ENCODE data around the gene USP38.
"Not testable (repeated sequence)": the region's sequence is repeated elsewhere in the genome, so short reads cannot be mapped to it uniquely, and the experiment has no call there.

Gene USP38, protein sequence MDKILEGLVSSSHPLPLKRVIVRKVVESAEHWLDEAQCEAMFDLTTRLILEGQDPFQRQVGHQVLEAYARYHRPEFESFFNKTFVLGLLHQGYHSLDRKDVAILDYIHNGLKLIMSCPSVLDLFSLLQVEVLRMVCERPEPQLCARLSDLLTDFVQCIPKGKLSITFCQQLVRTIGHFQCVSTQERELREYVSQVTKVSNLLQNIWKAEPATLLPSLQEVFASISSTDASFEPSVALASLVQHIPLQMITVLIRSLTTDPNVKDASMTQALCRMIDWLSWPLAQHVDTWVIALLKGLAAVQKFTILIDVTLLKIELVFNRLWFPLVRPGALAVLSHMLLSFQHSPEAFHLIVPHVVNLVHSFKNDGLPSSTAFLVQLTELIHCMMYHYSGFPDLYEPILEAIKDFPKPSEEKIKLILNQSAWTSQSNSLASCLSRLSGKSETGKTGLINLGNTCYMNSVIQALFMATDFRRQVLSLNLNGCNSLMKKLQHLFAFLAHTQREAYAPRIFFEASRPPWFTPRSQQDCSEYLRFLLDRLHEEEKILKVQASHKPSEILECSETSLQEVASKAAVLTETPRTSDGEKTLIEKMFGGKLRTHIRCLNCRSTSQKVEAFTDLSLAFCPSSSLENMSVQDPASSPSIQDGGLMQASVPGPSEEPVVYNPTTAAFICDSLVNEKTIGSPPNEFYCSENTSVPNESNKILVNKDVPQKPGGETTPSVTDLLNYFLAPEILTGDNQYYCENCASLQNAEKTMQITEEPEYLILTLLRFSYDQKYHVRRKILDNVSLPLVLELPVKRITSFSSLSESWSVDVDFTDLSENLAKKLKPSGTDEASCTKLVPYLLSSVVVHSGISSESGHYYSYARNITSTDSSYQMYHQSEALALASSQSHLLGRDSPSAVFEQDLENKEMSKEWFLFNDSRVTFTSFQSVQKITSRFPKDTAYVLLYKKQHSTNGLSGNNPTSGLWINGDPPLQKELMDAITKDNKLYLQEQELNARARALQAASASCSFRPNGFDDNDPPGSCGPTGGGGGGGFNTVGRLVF

DNA sequence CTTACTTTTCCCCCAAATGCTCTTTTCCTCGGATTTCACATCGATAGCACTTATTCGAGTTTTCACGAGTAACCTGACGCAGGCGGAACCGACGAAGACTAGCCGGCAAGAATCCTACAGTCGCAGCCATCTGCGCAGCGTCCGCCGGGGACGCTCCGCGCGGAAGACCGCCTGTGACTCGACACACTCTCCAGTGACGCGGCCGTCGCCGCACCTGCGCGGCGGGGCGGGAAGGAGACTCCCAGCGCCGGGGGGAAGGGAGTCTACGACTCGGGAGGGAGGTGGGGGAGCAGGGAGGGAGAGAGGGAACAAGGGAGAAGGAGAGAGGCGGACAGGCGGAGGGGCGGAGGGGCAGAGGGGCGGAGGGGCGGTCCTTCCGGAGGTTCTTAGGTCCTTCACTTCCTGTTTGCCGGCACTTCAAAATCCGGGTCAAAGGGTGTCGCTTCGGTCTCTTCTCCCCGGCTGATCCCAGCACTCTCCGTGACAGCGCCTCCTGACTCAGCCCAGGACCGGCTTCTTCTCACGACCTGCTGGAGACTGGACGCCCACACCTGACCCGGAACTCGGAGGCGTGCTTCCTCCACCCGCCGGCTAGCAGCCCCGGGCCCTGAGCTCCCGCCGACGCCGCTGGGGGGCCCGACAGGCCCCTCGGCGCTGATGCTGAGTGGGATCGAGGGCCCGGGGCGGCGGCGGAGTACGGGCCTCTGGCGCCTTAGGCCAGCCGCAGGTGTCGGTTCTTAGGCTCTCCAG is at the start of gene USP38:
USP38 (plus strand) TSS at position 415 of the 750 bp plus-strand sequence. CDS start 534 bp downstream, outside the sequence.
- DNase-seq: peak; percentile 91 to 93

GRCh38 chr4:143135358-143135757 is 49.4 kb upstream of the USP38 start:
- no peak for DNase-seq

DNA sequence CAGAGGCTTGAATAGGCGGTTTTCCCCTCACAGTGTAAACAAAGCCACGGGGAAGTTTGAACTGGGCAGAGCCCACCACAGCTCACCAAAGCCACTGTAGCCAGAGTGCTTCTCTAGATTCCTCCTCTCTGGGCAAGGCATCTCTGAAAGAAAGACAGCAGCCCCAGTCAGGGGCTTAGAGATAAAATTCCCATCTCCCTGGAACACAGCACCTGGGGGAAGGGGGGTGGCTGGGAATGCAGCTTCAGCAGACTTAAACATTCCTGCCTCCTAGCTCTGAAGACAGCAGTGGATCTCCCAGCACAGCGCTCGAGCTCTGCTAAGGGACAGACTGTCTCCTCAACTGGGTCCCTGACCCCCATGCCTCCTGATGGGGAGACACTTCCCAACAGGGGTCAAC is 44.0 kb upstream of the USP38 start:
- no peak for DNase-seq

DNA sequence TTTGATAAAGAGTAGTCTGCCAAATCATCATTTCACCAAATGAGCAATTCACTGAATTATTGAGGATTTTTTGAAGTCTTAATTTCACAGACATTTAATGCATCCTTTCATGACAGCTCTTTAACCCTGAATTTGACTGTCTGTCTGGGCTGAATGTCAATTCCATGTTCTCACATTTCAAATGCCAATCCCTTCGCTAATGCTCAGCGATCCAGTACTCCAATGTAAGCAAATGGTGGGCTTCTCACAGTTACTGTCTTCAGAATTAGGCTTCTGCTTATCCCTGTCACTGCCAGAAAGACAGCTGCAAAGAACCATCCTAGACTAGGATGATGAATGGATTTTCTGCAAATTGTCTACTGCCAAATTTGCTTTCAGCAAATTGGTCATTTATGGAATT is 36.2 kb upstream of the USP38 start:
- DNase-seq: no peak

DNA sequence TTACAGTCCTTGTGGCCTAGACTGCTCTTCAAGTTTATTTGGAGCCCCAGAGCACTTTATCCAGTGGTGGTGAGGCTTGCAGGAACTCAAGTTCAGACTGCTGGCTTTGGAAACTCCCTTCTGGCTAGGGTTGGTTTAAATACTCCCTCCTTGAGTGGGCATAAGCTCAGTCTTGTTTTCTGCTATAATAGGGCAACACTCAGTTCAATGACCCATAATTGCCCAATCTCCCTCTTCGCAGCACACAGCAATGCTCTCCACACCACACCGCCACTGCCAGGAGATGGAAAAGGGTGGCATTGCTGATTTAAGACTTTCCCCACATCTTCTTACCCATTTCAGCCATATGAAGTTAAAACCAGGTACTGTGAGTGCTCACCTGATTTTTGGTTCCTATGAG is 27.9 kb upstream of the USP38 start:
- no peak for DNase-seq

- no peak for DNase-seq
Measured at GRCh38 chr4:143163614-143164013, 21.1 kb upstream of the USP38 start.

- not testable (repeated sequence) for DNase-seq
Measured at GRCh38 chr4:143166722-143167121, 18.0 kb upstream of the USP38 start.

DNA sequence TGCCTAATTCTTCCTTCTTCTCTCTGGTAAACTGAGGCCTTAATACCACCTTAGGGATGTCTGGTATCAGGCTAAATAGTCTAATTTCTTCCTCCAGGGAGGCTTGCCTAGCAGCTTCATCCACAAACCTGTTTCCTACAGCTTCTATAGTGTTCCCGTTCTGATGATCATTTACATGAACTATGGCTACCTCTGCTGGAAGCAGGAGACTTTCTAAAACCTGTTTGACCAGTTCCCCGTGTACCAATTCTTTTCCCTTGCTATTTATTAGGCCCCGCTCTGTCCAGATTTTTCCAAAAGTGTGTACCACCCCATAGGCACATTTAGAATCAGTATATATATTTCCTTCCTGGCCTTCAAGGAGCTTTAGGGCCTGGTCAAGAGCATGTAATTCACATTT is 5.8 kb upstream of the USP38 start:
- DNase-seq: no peak

GRCh38 chr4:143183513-143184216 is 1.1 kb upstream of the USP38 start:
- DNase-seq: no peak

DNA sequence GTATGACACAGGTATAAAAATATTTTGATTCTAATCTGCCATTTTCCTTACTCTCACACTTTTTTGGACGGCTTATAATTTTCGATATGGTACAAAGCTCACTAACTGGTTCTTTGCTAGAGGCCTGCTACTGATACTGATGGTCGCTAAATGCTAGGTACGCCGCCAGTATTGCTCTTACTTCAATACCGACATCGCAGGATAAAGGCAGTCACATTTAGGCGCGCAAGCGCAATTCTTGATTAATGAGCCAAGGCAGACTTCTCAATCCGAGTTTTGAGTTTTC is 557 bp upstream of the USP38 start:
- no peak for DNase-seq

GRCh38 chr4:143185253-143186107 is 763 bp downstream of the USP38 start:
- DNase-seq: no peak

GRCh38 chr4:143186212-143186611 is 1.5 kb downstream of the USP38 start:
- no peak for DNase-seq

DNA sequence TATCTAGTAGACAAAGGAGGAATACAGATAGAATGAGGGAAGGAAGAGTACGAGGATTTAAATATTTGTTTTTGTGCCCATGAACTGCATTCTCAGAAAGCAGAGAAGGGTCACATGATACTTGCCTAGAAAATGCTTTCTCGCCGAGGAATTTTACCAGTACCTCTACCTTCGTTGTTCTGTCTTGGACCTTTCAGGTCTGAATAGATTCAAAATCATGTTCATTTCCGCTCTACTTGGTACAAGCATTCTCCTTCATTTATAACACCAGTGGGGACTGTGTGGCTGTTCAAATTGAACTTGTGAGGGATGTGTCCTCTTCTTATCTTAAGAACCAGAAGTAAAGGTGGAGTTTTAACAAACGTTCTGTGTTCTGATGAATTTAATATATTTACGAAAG is 1.9 kb downstream of the USP38 start:
- no peak for DNase-seq

- no peak for DNase-seq
Measured at GRCh38 chr4:143188136-143189088, 3.7 kb downstream of the USP38 start.

DNA sequence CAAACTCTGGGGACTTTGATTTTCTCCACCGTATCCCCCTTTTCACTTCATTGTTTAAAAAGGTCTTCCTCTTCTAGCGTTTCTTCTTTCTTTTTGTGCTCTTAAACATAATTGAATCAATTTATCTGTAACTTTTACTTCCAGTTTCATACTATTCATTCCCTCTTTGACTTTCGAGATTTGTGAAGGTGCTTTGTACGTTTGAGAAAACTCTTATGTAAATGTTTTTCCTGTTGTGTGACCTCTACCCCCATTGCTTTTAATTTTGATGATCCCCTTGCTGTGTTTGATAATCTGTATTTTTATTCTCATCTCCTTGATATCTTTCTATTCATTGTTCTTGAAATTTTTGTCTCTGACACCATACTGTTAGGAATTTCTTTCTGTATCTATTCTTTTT is 4.8 kb downstream of the USP38 start:
- no peak for DNase-seq

GRCh38 chr4:143195581-143195980 is 10.9 kb downstream of the USP38 start:
- no peak for DNase-seq

DNA sequence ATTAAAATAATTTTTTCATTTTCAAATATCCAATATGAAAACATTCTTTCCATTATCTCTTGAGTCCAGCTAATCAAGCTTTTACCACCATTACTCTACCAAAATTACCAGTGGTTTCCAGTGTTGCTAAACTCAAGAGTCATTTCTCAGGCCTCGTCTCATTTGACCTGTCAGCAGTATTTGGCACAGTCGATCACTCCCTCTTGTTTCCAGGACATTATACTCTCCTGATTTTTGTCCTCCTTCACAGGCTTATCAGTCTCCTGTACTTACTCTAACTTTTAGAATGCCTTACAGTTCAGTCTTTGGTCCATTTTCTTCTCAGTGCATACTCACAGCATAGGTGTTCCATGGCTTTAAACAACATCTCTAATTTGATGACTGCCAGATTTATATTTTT is 11.6 kb downstream of the USP38 start:
- no peak for DNase-seq

- DNase-seq: no peak
Measured at GRCh38 chr4:143199503-143199902, 14.8 kb downstream of the USP38 start.

- no peak for DNase-seq
Measured at GRCh38 chr4:143202824-143203223, 18.1 kb downstream of the USP38 start.

GRCh38 chr4:143203577-143203976 is 18.9 kb downstream of the USP38 start:
- no peak for DNase-seq
